ENCODE measurements around the gene TBC1D22A.
"Not testable (repeated sequence)": the region's sequence is repeated elsewhere in the genome, so short reads cannot be mapped to it uniquely, and the experiment has no call there.

Gene TBC1D22A

GRCh38 chr22:47139013-47139789, 376.8 kb downstream of the TBC1D22A start:
- TF ChIP-seq CTCF (IDR thresholded peaks at IDR 0.05; ENCODE audit: control insufficient read depth, extremely low read depth, insufficient read depth), result no peak
- H3K4me3 ChIP-seq (ENCODE audit: low read depth, low read length), result no peak overlapping the region
- DNase-seq (ENCODE audit: low read depth), result no peak

GRCh38 chr22:47139790-47140119, 377.3 kb downstream of the TBC1D22A start:
- H3K4me3 ChIP-seq (ENCODE audit: low read depth, low read length), result no peak overlapping the region
- no peak for TF ChIP-seq CTCF (IDR thresholded peaks at IDR 0.05; ENCODE audit: control insufficient read depth, extremely low read depth, insufficient read depth)
- DNase-seq (ENCODE audit: low read depth), result no peak

- H3K4me3 ChIP-seq (ENCODE audit: low read depth, low read length); DNase-seq (ENCODE audit: low read depth): not testable (repeated sequence)
Measured at GRCh38 chr22:47140975-47141374, 378.5 kb downstream of the TBC1D22A start.

GRCh38 chr22:47142427-47143046, 380.1 kb downstream of the TBC1D22A start:
- TF ChIP-seq CTCF (IDR thresholded peaks at IDR 0.05; ENCODE audit: control insufficient read depth, extremely low read depth, insufficient read depth), result no peak
- DNase-seq (ENCODE audit: low read depth), result no peak
- H3K4me3 ChIP-seq (ENCODE audit: low read depth, low read length), result no peak overlapping the region

DNA sequence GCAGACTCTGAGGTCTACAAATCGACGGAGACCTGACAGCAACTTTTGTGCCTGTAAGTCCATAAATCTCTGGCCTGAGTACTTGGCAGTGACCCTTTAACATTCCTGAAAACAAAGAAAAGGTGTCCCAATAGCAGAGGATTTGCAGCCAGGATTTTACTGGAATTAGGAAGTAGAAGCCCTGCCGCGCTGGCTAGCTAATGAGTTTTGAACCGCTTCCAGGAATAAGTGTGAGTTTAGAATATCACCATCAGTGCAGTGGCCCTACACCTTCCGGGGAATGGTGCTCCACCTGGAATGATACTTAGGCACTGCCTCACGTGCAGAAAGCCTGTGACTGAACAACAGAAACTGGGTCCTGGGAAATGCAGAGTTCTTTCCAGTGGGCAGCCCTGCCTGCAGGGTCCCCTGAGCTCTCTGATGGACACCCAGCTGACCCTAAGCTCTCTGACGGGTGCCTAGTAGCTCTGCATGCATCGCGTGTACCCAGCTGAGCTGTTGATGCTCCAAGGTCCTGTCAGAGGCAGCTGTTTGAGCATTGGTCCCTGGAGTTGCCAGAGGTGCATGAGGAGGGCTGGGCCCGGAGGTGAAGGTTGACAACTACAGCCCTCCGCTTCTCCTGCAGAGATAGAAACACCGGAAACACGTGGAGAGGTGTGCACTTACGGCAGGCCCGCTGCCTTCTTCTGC, 380.9 kb downstream of the TBC1D22A start:
- TF ChIP-seq CTCF (IDR thresholded peaks at IDR 0.05; ENCODE audit: control insufficient read depth, extremely low read depth, insufficient read depth), result no peak
- H3K4me3 ChIP-seq (ENCODE audit: low read depth, low read length), result no peak overlapping the region
- DNase-seq (ENCODE audit: low read depth), result no peak

GRCh38 chr22:47144076-47144765, 381.8 kb downstream of the TBC1D22A start:
- no peak for DNase-seq (ENCODE audit: low read depth)
- no peak overlapping the region for H3K4me3 ChIP-seq (ENCODE audit: low read depth, low read length)
- no peak for TF ChIP-seq CTCF (IDR thresholded peaks at IDR 0.05; ENCODE audit: control insufficient read depth, extremely low read depth, insufficient read depth)
